HCT116 (cell line): ENCODE results near the gene PTGER1.

Experiments used
- POLR2A ChIP-seq: IDR thresholded peaks from 2 replicates; pipeline ENCODE4 v1.7.0; 2011; ENCODE audit warnings: borderline replicate concordance; ENCODE audit not compliant: insufficient read depth, insufficient read length; ENCODE audit errors: extremely low read depth
- POLR2AphosphoS5 ChIP-seq: IDR thresholded peaks from 2 replicates; pipeline ENCODE4 v1.6.1; 2011; ENCODE audit warnings: mild to moderate bottlenecking, low read depth, low read length, moderate library complexity
- SRF ChIP-seq: IDR thresholded peaks from 2 replicates; pipeline ENCODE4 v1.6.1; 2012; ENCODE audit warnings: low read depth
- TF ChIP-seq, protein P1 (sequence below), 3 experiments: fragments of 200-600 bp in 1 of 3; sonication (generic) in 1 of 3; IDR thresholded peaks in 2 of 3; conservative IDR thresholded peaks in 1 of 3; 2 replicates each; pipeline ENCODE4 v1.5.1; 2012 to 2017; ENCODE audit warnings: low read depth in 2 of 3, low read length in 2 of 3, antibody characterized with exemption in 1 of 3, borderline replicate concordance in 1 of 3, control low read depth in 1 of 3, mild to moderate bottlenecking in 1 of 3, mixed read lengths in 1 of 3, mixed run types in 1 of 3, moderate library complexity in 1 of 3; ENCODE audit not compliant: insufficient read depth in 1 of 3

DNA sequence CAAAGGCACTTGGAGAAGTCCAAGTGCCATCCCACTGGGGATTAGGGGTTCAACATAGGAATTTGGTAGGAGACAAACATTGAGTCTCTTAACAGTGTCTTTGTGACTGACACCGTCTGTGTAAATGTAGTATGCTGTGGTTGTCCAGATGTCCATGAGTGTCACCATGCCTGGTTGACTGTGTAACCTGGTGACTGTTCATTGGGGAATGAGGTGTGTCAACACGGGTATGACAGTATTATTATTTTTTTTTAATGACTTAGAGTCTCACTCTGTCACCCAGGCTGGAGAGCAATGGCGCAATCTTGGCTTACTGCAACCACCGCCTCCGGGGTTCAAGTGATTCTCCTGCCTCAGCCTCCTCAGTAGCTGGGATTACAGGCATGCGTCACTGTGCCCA is 25.8 kb downstream of the PTGER1 start:
- TF ChIP-seq POLR2A = no peak
- TF ChIP-seq, protein P1, sequence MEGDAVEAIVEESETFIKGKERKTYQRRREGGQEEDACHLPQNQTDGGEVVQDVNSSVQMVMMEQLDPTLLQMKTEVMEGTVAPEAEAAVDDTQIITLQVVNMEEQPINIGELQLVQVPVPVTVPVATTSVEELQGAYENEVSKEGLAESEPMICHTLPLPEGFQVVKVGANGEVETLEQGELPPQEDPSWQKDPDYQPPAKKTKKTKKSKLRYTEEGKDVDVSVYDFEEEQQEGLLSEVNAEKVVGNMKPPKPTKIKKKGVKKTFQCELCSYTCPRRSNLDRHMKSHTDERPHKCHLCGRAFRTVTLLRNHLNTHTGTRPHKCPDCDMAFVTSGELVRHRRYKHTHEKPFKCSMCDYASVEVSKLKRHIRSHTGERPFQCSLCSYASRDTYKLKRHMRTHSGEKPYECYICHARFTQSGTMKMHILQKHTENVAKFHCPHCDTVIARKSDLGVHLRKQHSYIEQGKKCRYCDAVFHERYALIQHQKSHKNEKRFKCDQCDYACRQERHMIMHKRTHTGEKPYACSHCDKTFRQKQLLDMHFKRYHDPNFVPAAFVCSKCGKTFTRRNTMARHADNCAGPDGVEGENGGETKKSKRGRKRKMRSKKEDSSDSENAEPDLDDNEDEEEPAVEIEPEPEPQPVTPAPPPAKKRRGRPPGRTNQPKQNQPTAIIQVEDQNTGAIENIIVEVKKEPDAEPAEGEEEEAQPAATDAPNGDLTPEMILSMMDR (IDR thresholded peaks at IDR 0.05 in 2 of 3, conservative IDR thresholded peaks at IDR 0.05 in 1 of 3; ENCODE audit: borderline replicate concordance in 1 of 3, insufficient read depth in 1 of 3, low read depth in 2 of 3, low read length in 2 of 3) = no peak
- TF ChIP-seq POLR2AphosphoS5 = no peak
- no peak for TF ChIP-seq SRF
